LoVo (cell line): ENCODE data around the gene CITED4.

Source experiments
- DNase-seq: peaks from one replicate; pipeline ENCODE4 v3.0.0-alpha.2; 2016; ENCODE audit warnings: low spot score

CITED4 gene

DNA sequence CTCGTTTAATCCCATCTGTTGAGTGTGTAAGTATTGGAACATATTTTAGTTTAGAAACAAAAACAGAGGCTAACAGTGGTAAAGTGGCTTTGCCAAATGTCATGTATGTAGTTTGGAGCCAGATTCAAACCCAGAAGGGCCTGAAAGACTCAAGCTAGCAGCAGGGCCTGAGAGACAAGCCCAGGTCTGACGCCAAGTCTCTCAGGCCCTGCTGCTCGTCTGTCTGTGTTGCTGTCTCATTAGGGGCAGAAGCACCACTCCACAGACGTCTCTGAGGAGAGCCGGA lies 8.3 kb downstream of the CITED4 start:
- no peak for DNase-seq

DNA sequence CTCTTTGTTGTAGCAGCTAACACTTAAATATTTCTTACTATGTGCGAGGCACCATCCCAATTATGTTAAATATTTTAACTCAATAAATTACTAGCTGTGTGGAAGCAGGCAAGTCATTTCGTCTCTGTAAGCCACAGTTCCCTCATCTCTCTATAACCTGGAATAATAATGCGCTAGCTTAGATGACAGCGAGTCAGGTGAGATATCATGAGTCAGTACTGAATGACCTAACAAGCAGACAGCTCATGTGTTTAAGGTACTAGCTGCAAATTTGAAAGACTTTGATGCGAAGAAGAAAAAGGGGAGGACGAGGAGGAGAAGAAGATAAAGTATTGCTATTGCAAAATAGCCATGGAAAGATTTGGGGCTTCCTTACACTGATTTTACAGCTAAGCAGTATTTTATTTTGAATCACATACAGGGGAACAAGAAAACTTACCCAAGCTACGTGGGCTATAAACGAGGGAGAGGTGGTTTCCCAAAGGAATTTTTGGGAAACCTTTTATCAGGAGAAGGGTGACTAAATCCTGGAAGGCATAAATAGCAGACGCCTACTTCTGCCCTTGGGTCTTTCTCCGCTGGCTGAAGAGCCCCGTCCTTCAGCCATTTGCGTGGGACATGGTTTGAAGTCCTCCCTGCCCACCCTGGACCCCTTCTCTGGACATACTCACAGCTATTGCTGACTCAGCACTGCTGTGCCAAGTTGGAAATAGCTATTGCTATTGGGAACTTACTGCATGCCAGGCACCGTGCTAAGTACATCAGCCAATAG lies 8.9 kb downstream of the CITED4 start:
- DNase-seq: no peak

DNA sequence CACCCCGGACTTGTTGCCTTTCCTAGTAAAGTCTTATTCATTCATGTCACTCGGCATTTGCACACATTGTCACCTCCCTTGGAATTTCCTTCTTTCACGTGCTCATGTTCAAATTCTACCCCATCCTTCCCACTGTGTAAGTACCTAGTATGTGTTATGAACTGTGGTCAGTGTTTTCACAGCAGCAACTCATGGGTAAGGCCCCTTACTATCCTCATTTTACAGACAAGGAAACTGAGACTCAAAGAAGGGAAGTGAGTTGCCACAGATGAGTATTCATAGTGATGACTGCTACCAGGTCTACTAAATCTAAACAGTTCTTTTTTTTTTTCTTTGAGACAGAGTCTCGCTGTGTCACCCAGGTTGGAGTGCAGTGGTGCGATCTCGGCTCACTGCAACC lies 10.5 kb downstream of the CITED4 start:
- DNase-seq: no peak

DNA sequence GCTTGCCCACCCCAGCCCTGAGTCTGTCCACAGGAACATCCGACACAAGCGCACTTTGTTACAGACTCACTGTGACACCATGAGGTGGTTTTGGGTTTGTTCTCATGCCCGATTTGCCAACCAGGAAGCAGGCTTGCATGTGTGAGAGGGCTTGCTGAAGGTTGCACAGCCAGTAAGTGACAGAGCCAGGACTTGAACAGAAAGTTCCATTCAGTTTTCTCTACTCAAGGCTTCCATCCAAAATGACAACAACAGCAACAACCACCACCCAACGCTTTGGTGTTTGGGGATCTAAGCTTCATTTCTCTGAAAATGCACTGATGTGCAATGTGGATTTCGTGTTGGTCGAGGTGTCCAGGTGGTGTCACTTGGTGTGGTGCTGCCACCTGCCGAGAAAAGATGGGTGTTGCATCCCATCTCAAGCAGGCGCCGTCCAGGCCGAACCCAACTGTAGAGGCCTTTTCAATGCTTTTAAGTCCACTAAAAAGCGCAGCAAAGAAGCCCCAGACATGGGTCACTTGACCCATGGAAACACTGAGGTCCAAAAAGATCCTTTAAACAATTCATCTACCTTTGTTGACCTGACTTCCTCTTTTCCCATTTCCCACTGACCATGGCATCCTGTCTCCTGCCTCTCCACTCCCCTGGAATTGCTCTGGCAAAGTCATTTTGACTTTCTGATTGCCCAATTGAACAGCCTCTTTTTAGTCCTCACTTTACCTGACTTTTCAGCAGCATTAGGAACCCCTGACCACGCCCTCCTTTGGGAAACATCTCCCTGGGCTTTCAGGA lies 12.2 kb downstream of the CITED4 start:
- peak; percentile 61 for DNase-seq

DNA sequence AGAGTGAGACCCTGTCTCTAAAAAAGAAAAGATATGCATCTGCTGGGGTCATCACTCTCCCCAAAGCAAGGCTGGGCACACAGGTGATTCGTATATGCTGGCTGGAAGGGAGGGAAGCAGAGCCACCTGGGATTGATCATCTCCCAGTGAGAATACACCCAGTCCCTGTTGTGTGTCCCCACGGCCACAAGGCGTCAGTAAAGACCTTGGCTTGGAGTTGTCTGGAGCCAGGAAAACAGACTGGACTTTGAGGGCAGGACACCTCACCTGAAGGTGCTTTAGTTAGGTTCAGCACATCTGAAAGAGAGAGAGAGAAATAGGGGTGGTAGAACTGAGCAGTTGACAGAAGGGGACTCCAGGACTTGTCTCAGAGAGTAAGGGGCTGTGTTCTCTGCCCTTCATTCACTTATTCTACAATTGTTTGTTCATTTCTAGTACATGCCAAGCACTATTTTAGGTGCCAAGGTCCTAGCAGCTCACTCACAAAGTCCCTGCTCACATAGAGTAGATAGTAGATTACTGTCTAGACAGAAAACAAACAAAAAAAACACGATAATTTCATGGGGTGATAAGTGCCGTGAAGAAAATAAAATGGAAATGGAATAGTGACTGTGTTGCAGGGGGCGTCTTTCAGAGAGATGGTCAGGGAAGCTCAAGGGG lies 13.5 kb downstream of the CITED4 start:
- DNase-seq: peak; percentile 72

DNA sequence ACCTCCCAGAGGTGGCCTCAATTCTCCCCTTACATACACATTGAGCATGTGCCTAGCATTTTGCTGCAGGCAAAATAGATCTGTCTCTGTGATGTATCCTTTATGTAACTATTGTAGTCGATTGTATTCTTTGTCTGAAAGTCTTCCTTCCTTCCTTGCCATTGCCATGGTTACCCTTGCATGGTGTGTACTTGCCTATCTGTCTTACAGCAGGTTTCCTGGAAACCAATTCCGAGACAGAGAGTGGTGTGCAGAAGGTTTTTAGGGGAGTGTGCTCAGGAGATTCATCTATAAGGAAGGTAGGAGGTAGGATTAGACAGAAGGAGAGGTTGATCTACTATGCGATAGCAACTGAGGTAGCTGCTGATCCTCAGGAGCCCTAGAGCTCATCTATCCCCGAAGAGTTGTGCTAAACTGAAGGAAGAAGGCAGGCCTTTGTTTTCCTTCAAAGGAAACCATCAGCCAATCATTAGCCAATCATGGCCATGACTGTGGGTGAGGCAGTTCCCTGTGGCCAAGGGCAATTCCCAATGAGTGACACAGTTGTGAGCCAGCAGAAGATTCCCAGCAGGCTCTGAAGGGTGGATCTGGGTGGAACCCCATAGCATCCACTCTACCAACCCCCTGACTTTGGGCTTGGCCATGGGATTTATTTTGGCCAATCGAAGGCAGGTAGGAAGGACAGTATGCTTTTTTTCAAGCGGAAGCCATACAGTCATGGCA lies 15.0 kb downstream of the CITED4 start:
- no peak for DNase-seq

DNA sequence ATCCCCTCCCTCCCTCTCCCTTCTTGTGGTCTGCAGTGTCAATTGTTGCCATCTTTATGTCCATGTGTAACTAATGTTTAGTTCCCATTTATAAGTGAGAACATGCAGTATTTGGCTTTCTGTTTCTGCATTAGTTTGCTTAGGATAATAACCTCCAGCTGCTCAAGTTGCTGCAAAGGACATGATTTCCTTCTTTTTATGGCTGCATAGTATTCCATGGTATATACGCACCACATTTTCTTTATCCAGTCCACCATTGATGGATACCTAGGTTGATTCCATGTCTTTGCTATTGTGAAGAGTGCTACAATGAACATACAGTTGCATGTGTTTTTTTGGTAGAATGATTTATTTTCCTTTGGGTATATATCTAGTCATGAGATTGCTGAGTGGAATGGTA lies 16.3 kb downstream of the CITED4 start:
- DNase-seq: no peak

DNA sequence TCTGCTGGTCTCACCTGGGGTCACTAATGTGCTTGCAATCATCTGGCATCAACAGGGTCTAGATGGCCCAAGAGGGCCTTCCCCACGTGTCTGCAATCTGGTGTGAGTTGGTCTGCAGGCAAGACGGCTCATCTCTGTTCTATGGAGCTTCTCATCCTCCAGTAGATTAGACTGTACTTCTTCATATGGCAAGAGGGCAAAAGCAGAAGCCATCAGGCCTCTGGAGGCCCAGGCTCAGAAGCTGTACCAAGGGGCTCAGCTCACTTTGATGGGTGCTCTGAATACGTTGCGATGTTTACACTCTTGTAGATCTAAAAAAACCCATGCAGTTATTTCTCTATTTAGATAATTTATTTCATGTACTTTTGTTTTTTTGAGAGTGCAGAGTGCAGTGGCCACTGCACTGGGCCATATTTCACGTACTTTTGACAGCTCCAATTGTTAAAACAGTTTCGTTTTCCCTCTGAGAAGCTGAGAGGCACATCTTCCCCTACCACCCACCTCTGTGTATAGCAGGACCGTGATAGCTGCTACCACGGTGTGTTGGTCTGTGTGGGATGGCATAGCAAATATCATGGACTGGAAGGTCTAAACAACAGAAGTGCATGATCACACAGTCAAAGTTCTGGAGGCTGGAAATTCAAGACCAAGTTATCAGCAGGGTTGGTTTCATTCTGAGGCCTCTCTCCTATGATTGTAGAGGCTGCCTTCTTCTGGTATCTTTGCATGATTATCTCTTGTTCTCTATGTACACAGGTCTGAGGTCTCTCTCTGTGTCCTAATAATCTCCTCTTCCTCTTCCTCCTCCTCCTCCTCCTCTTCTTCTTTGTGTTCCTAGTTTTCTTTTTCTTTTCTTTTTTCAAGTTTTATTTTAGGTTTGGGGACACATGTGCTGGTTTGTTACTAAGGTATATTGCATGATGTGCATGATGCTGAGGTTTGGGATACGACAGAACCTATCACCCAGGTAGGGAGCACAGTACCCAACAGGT lies 17.0 kb downstream of the CITED4 start:
- DNase-seq: no peak

DNA sequence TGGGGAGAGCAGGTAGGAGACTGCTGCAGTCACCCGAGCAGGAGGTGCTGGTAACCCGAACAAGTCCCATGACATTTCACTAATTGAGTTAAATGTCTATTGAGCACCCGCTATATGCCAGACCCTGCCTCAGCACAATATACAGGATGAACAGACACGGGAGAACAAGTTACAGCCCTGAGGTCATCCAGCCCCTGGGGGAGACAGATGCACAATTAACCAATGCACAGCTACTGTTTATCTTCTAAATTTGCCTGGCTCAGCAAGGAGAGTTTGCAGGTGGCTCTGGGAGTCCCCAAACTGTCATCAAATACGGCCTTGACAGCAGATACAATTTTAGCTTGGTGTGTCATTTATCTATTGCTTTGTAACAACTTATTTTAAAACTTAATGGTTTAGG lies 18.1 kb downstream of the CITED4 start:
- DNase-seq: no peak

DNA sequence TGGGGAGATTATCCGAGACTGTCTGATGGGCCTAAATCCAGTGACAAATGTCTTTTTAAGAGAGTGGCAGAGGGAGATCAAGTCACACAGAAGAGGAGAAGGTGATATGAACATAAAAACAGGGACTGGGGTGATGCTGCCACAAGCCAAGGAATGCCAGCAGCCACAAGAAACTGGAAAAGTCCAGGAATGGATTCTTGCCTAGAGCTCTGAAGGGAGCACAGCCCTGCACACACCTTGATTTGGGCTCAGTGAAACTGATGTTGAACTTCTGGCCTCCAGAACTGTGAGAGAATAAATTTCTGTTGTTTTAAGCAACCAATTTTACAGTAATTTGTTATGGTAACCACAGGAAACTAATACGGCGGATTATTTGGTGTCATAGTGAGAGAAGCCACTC lies 19.5 kb downstream of the CITED4 start:
- no peak for DNase-seq

DNA sequence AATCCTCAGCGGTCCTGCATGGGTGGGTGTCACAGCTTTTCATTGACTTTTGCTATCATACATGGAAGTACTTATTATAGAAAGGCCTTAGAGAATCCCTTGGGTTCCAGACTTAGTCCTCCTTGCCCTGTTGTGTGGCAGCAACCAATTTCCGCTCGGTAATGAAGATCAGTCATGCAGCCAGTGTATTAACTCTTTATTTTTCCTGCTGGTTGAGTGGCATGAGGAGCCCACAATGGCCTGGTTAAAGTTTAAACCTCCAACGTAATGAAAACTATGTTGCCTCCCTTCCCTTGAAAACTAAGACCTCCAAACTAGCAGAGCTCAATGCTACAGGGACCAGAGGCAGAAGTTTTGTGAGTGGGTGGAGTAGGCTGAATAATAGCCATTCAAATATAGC lies 20.0 kb downstream of the CITED4 start:
- no peak for DNase-seq

DNA sequence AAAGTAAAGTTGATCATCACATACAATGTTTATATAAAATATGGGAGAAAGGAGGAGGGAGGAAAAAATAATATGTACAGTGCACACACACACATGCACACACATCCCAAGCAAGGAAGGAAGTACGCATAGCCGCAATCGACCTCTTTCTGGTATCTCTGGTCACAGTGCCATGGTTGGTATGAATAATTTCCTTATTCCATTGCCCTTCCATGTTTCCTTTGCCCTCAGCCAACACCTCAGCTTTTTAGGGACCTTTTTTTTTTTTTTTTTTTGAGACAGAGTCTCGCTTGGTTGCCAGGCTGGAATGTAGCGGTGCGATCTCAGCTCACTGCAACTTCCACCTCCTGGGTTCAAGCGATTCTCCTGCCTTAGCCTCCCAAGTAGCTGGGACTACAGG lies 20.6 kb downstream of the CITED4 start:
- DNase-seq: no peak

DNA sequence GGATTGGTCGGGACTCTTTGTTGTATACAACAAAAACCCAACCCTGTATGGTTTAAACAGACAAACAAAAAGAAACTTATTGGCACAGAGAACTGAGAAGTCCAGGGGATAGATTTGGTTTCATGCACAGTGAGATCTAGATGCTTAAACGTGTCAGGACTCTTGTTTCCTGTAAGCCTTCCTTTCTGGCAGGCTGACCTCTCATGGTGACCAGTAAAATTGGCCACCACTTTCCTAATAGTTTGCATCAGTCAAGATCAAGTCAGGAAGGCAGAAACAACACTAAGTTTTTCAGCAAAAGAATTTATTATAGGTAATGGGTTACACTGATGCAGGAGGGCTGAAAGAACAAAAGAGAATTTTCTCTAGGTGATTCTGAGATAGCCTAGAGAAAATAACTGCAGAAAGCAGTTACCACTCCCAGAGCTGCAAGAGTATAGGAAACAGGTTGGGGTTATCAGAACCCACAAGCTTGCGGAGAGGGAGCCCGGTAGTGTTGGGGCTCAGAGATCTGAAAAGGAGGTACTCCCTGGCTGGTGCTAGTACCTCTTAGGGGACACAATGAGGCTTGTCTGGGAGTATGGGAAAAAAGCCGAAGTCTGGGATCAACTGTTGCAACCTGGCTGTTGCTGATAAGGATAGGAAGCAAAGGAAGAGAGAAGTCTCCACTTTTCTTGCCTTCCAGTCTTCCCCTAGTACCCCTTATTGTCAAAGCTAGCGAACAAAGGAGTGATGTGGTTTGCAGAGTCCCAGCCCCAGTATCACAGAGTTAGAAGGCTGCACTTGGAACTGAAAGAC lies 21.4 kb downstream of the CITED4 start:
- no peak for DNase-seq

DNA sequence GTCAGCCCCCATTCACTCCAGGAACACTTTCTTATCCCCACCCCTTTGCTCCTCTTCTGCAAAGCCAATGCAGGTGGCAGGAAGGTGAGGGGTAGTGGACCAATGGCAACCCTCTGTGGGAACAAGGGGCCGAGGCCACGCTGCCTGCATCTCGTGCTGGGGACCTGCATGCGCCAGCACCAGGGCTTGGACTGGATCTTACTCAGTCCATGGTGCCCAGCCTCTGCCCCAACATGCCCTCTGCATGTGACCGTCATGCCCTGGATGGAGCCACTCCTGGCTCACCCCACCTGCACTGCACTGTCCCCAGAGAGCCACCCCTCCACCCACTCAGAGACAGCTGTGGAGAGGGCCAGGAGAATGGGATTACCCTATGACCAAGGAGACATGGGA lies 22.2 kb downstream of the CITED4 start:
- DNase-seq: no peak

DNA sequence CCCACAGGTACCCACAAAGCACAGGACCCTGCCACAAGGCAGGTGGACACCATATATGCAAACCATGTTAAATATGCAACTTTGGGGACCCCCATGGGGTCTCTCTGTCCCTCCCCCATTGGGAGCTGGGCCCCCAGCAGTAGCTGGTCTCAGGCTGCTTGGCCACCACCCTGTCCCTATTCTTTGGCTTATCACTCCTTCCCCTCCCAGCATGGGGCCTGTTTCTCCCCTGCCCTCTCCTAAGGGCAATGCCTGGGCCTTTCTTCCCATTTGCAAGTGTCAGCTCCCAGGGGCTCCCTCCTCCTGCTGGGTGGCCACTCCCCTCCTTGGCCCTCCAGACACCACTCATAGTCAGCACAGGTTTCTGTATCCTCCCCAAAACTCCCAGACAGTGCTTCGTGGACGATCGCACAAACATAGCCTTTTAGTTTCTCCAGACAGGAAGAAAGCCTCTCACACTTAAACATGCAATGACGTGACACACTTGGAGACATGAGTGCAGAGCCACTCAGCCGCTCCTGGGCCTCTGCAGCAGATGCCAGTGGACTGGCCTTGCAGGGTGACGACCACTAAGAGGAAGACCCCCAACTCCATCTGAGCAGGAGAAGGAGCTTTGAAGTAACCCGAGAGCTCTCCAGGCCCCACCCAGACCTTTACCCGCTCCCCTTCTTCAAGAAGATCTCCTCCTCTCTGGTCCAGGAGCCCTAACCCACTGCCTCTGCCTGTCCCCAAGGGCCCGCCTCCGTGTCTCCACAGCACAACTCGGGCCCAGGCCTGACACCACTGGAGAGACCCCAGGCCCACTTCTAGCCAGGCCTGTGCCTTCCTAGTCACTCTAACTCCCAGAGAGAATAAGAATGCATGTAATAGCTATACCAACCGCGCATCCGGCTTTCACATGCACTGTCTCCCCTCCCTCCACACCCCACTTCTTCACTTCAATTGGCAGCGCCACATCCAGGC lies 22.9 kb downstream of the CITED4 start:
- DNase-seq: no peak

DNA sequence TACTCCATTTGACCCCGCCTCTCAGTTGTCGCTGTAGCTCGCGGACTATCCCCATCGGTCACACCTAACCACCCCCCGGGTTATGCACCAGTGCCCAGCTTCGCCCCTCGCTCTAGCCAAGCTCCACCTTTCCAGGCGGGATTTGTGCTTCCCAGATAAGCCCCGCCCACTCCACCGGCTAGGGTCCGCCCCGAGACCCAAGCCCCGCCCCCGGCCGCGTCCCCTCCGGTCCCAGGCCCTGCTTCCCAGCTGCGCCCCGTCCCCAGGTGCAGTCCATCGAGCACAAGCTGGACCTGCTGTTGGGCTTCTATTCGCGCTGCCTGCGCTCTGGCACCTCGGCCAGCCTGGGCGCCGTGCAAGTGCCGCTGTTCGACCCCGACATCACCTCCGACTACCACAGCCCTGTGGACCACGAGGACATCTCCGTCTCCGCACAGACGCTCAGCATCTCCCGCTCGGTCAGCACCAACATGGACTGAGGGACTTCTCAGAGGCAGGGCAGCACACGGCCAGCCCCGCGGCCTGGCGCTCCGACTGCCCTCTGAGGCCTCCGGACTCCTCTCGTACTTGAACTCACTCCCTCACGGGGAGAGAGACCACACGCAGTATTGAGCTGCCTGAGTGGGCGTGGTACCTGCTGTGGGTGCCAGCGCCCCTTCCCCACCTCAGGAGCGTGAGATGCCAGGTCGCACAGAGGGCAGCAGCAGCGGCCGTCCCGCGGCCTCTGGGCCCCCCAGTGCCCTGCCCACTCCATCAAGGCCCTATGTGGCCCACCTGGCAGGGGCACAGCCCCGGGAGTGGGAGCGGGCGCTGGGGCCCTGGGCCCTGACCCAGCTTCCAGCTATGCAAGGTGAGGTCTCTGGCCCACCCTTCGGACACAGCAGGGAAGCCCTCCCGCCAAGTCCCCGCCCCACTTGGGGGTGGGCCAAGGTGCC lies 23.9 kb downstream of the CITED4 start:
- DNase-seq: no peak

DNA sequence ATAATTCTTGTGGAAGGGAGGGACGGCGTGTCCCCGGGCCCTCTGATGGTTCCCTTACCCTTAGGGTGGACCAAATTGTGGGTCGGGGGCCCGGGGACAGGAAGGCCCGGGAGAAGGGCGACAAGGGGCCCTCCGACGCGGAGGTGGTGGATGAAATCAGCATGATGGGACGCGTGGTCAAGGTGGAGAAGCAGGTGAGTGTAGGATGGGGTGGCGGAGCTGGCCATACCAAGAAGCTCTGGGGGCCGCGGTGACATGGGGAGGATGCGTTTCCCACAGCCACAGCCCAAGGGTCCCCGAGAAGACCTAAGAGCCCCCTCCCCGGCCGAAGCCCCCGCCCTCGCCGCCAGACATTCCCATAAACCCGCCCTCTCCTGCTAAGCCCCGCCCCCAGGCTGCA lies 24.6 kb downstream of the CITED4 start:
- DNase-seq: no peak

DNA sequence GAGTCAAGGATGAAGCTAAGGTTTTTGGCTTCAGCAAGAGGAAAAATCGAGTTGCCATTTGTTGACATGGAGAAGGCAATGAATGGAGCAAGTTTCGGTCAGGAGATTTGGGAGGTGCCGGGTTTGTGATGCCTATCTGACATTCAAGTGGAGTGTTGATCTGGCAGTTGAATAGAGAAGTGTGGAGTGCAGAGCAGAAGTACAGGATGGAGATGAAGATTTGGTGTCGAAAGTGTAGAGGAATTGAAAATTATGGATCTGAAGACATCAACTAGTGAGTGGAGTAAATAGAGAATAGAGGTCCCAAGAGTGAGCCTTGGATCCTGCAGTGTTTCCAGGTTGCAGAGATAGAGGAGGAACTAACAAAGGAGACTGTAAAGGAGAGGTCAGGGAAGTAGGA lies 25.9 kb downstream of the CITED4 start:
- no peak for DNase-seq
